Cardiac muscle cell (in vitro differentiated cells and primary cell): ENCODE measurements around the gene TCF4. TPM values are rescaled to one million over a fixed set of nuclear protein-coding genes. Genes with fewer than 3 reads are reported as not detected.

ENCODE experiments used
- DNase-seq, 2 donors: peaks; one replicate each; pipeline versions ENCODE4 v3.0.0 to v3.0.0-alpha.2; 2010 to 2017; ENCODE audit warnings: low read depth in 1 of 2, low spot score in 1 of 2
- H3K27ac ChIP-seq: fragments of 200-600 bp; sonication (generic); 2 replicates; pipeline ENCODE4 v1.5.1; 2016
- H3K27me3 ChIP-seq: fragments of 200-600 bp; sonication (generic); 2 replicates; pipeline ENCODE4 v1.6.0; 2016; ENCODE audit warnings: control low read depth
- H3K36me3 ChIP-seq: fragments of 200-600 bp; sonication (generic); 2 replicates; pipeline ENCODE4 v1.5.1; 2016; ENCODE audit warnings: control low read depth
- H3K4me1 ChIP-seq: fragments of 200-600 bp; sonication (generic); 2 replicates; pipeline ENCODE4 v1.8.1; 2017; ENCODE audit warnings: low read depth, mild to moderate bottlenecking, mixed run types
- H3K4me3 ChIP-seq: fragments of 200-600 bp; sonication (generic); 2 replicates; pipeline ENCODE4 v1.5.1; 2016; ENCODE audit warnings: mild to moderate bottlenecking
- H3K9me3 ChIP-seq: fragments of 200-600 bp; sonication (generic); 2 replicates; pipeline ENCODE4 v1.5.1; 2017; ENCODE audit warnings: low read depth, mild to moderate bottlenecking, control low read depth
- CTCF ChIP-seq: IDR thresholded peaks from 2 replicates; pipeline ENCODE4 v1.5.1; 2012; ENCODE audit warnings: low read depth, mild to moderate bottlenecking, low read length
- polyA plus RNA-seq: library from polyadenylated mRNA; unstranded; fragments of >200 nt; fragmentation: Nextera tagmentation; extraction: Ambion mirVana; gene quantifications from 2 replicates; pipeline ENCODE4 v1.2.1, GENCODE V29; 2016
- total RNA-seq: library from RNA; depleted of rRNA; stranded (reverse); fragments of >200 nt; gene quantifications from 2 replicates; pipeline ENCODE4 v1.2.3, GENCODE V29; 2016

TCF4 gene
- total and polyA plus RNA-seq, 2 experiments from 2014 or later: 38.3 to 59.2 TPM

- TF ChIP-seq CTCF: no peak
- Histone ChIP-seq H3K4me1 (peaks cover 26% of the 10 kb centered on the region), H3K36me3 (no peaks in the 10 kb centered on the region), H3K27me3 (no peaks in the 10 kb centered on the region), H3K27ac (no peak overlapping the region), H3K4me3 (no peak overlapping the region), H3K9me3 (no peaks in the 10 kb centered on the region)
- no peak for DNase-seq
Observed at GRCh38 chr18:55265130-55265675, 322.8 kb downstream of the TCF4 start.

GRCh38 chr18:55264108-55264507, 323.9 kb downstream of the TCF4 start:
- Histone ChIP-seq H3K27me3 (no peaks in the 10 kb centered on the region), H3K4me3 (no peak overlapping the region), H3K4me1 (peaks cover 26% of the 10 kb centered on the region), H3K36me3 (no peaks in the 10 kb centered on the region), H3K27ac (peak overlapping the region; percentile 59), H3K9me3 (no peaks in the 10 kb centered on the region)
- DNase-seq: peak; percentile 26 to 46
- no peak for TF ChIP-seq CTCF

GRCh38 chr18:55262021-55262560, 325.9 kb downstream of the TCF4 start:
- peaks cover 19% of the 10 kb centered on the region for H3K4me1 ChIP-seq
- H3K27me3 ChIP-seq: no peaks in the 10 kb centered on the region
- no peaks in the 10 kb centered on the region for H3K9me3 ChIP-seq
- H3K27ac ChIP-seq: no peak overlapping the region
- no peaks in the 10 kb centered on the region for H3K36me3 ChIP-seq
- no peak for TF ChIP-seq CTCF
- H3K4me3 ChIP-seq: no peak overlapping the region
- DNase-seq: no peak

- H3K4me1 ChIP-seq: peaks cover 19% of the 10 kb centered on the region
- H3K27me3 ChIP-seq: no peaks in the 10 kb centered on the region
- H3K9me3 ChIP-seq: no peaks in the 10 kb centered on the region
- H3K27ac ChIP-seq: no peak overlapping the region
- DNase-seq: no peak
- no peak overlapping the region for H3K4me3 ChIP-seq
- TF ChIP-seq CTCF: no peak
- H3K36me3 ChIP-seq: no peaks in the 10 kb centered on the region
Observed at GRCh38 chr18:55261253-55261652, 326.7 kb downstream of the TCF4 start.

- DNase-seq: no peak
- Histone ChIP-seq H3K36me3 (peaks cover 9% of the 10 kb centered on the region), H3K27me3 (no peaks in the 10 kb centered on the region), H3K27ac (no peak overlapping the region), H3K4me1 (peaks cover 5% of the 10 kb centered on the region), H3K4me3 (no peak overlapping the region), H3K9me3 (no peaks in the 10 kb centered on the region)
- TF ChIP-seq CTCF: no peak
Observed at GRCh38 chr18:55258088-55258487, 329.9 kb downstream of the TCF4 start.
